ENCODE measurements around the gene CTSO. TPM values are rescaled to one million over a fixed set of nuclear protein-coding genes. Genes with fewer than 3 reads are reported as not detected.

CTSO gene
- total and polyA plus RNA-seq, 2 donors (not counting 3 experiments of a cell fraction or from before 2014, with no cell fraction given): 7.9 to 8.5 TPM

DNA sequence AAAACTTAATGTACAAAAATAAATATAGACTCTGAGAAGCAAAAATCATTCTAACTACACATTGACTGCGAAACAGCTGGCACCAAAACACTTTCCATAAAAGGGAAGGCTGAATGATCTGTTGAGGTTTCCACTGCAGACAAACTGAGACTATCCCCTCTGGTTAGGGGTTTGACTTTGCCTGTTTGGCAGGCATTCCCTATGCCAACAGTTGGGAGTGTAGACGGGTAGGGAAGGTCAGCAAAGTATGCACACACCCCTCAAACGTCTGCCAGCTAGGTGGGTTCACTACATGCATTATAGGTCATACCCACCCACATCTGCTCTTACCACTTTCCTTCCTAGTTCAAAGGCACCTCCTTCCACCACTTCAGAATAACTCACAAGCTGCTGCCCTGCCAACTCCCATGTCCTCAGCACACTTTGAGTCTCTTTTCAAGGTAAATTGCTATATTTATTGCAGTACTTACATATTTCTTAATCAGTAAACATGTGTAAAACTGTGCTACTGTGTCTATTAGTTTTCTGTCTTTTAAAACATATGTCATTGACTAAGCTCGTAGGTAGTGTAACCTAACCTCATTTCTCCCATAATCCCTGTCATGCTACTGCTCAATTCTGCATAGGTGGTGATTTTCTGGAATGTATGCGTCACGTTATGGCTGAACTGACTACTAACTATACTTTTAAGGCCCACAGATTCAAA lies 12.4 kb downstream of the CTSO start:
- Histone ChIP-seq H2AFZ (ENCODE audit: low read depth, low read length) (no peak overlapping the region), H3K9me1 (replicated peaks; ENCODE audit: control insufficient read depth, extremely low read depth, insufficient read depth, low read length) (no peaks in the 10 kb centered on the region), H3K79me2 (ENCODE audit: control insufficient read depth, insufficient read depth, low read length) (no peaks in the 10 kb centered on the region), H3K27ac (ENCODE audit: insufficient read depth, low read depth, low read length) (no peak overlapping the region), H3K4me2 (ENCODE audit: insufficient read depth, low read length) (no peak overlapping the region), H3K9ac (replicated peaks; ENCODE audit: extremely low read depth, insufficient read depth, low read length) (no peak overlapping the region), H3K27me3 (ENCODE audit: control insufficient read depth in 2 of 2, insufficient read depth in 2 of 2, low read length in 2 of 2) (no peaks in the 10 kb centered on the region), H3K4me1 (ENCODE audit: control insufficient read depth, extremely low read depth, insufficient read depth, low read length) (no peaks in the 10 kb centered on the region), H3K4me3 (replicated peaks in 1 of 3; ENCODE audit: insufficient read depth in 1 of 3, low read depth in 1 of 3, low read length in 3 of 3) (no peak overlapping the region), H4K20me1 (replicated peaks; ENCODE audit: control insufficient read depth, extremely low read depth, insufficient read depth, low read length) (no peaks in the 10 kb centered on the region), H3K36me3 (ENCODE audit: control insufficient read depth in 2 of 2, extremely low read depth in 1 of 2, insufficient read depth in 2 of 2, low read length in 2 of 2) (peaks cover 0 to 2% of the 10 kb centered on the region in 2 experiments), H3K9me3 (replicated peaks; ENCODE audit: control insufficient read depth, insufficient read depth, low read length) (no peaks in the 10 kb centered on the region)
- dilution Hi-C loops (cut with MboI; ENCODE audit: extremely low pct_ligation_motif_present, low sequenced_read_pairs) (no loop called here), intact Hi-C loops (cut with micrococcal nuclease) (no loop called here)
- TF ChIP-seq MYC (IDR thresholded peaks at IDR 0.05; ENCODE audit: low read depth, low read length) (no peak), EZH2 (IDR thresholded peaks at IDR 0.05; ENCODE audit: borderline replicate concordance, low read depth, low read length, severe bottlenecking) (no peak), GATA2 (IDR thresholded peaks at IDR 0.05; ENCODE audit: insufficient read depth, insufficient read length, low read depth, low read length) (no peak), POLR2AphosphoS5 (IDR thresholded peaks at IDR 0.05; ENCODE audit: insufficient read depth, low read depth, low read length) (no peak), CTCF (IDR thresholded peaks at IDR 0.05; ENCODE audit: extremely low read depth in 1 of 2, insufficient read depth in 1 of 2, low read depth in 1 of 2, low read length in 2 of 2) (no peak), POLR2A (IDR thresholded peaks at IDR 0.05; ENCODE audit: low read depth, low read length) (no peak), JUN (IDR thresholded peaks at IDR 0.05; ENCODE audit: borderline replicate concordance, insufficient read depth, insufficient read length, low read depth) (no peak), FOS (IDR thresholded peaks at IDR 0.05; ENCODE audit: borderline replicate concordance, insufficient read depth, low read length) (no peak)
- TF ChIP-seq, protein P1, sequence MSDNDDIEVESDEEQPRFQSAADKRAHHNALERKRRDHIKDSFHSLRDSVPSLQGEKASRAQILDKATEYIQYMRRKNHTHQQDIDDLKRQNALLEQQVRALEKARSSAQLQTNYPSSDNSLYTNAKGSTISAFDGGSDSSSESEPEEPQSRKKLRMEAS (IDR thresholded peaks at IDR 0.05; ENCODE audit: insufficient read depth, insufficient read length): no peak
- DNase-seq (ENCODE audit: low read depth, low spot score) (no peak), FAIRE-seq (no peak)
- ChIA-PET CTCF (interaction anchor here (1.4 kb wide), 1 partner anchor 12 kb away, joined by 5 read pairs; the partner anchor contains the start of gene CTSO), POLR2A (no interaction called here)
- BruUV-seq (replicated peaks): no TSS peak

Measured in endothelial cell of umbilical vein (primary cell).